NCI-H69 (cell line): ENCODE data around the gene FAM217A.
"Not testable (repeated sequence)": the region's sequence is repeated elsewhere in the genome, so short reads cannot be mapped to it uniquely, and the experiment has no call there.

Experiments used
- DNase-seq: peaks from one replicate; lab custom pipeline; 2025; lab: John Stamatoyannopoulos, UW

The FAM217A gene, protein sequence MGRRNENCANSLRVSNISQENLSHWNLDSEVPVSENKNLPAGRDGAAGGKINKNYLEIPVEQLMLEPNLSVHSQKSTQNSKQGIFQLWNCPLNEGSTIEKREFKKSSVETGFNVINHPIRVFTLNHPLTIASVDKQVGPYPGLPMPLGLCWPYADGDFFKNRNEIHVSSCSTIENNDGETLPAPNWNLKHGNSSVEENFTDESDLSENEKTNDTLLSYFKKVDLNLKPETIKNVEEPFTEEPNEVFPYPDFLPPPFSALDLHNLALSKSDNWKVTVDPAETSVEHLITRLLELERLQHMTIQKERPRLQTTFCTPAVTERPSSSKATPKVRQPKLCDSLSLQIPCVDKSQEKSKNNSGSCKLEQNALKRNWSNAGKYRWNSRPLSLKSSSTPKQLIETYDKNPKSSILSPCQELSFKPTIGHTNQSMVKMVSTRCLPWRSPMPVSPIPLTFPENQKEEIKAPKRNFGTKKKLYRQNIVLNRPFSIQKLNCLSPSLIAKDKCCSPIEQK

DNA sequence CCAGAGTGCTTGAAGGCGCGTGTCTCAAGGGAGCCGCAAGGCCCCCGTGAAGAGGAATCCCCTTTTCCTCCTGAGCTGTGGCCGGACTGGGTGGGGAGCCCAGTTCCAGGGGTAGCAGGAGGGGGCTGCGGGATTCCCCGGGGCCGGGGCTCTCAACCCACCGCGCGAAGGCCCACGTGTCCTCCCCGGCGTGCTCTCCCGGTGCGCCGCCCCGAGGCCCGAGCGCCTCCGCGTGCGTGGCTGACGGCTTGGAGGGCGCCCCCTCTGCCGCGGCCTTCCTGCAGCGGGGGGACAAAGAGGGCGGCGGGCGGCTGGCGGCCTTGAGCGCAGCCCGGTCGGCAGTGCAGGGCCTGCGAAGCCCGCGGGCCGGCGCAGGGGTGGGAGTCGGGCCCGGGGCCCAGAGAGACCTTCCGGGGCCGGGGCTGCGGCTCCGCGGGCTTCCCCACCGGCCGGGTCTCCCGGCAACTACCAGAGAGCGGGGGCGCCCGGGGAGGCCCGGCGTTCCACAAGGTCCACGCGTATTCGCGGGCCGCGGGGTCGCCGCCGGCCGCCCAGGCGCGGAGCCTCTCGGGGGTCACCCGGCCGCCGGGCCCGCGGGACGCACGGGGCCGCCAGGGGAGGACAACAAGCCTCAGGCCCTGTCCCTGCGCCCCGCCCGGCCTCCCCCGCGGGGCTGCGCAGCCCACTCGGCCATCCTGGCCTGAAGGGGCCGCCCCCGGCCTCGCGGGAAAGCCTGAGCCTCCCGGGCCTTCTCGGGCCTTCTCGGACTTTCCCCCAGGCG is at the start of gene FAM217A:
TSS of gene FAM217A (minus strand) at position 447 of the 781 bp plus-strand sequence. CDS start 1,723 bp downstream, outside the sequence.
- DNase-seq = no peak

DNA sequence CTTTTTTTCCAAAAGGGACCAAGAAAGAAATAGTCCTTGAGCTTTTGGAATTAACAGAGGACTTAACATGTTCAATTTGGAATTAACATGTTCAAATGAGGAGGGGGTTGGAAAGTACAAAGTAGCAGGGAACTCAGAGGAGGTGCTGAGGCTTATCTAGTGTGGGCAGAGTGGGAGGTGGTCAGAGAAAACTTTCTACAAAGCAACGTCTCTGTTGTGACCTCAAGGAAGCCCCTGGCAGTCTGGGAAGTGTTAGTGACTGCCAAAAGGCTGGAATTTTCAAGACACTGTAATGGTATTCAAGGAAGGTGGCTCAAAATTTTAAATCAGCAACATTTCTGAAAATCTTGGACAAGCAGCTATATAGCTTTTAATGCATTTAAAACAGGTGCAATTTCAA is 49.1 kb upstream of the FAM217A start:
- no peak for DNase-seq

DNA sequence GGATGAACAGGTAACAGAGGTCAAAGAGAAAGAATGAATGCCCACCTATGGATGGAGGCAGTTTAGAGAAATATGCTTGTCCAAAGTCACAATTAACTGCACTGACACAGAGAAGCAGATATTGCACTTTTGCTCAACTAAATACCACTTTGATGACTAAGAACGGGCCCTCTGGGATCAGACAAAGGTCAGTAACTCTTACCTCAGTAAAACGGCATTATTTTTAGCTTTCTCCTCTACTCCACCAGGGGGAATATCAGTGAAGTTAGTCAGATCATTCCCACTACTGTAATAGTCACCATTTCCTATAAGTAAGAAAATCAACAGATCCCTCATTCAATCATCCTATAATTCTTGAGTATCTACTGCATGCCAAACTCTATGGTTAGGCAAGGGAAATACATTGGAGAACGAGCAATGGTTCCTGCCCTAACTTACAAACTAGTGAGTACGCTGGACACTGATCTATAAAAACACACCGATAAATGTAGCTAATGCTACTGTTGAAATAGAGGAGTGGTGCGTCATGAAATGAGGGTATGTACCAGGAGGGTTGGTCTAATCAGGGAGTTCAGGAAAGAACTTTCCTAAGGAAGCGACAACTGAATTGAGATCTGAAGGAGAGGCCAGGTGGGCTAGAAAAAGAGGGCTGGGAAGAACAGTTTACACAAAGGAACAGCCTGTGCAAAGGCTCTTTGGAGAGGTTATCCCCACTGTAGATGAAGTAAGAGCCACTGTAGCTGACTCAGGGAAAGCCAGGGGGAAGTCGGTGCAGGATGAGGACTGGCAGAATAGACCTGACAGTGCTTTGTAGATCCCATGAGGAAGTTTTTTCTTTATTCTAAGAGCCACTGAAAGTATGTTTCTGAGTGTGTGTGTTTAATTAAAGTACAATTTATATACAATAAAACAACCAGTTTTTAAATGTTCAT is 47.3 kb upstream of the FAM217A start:
- DNase-seq = no peak

DNA sequence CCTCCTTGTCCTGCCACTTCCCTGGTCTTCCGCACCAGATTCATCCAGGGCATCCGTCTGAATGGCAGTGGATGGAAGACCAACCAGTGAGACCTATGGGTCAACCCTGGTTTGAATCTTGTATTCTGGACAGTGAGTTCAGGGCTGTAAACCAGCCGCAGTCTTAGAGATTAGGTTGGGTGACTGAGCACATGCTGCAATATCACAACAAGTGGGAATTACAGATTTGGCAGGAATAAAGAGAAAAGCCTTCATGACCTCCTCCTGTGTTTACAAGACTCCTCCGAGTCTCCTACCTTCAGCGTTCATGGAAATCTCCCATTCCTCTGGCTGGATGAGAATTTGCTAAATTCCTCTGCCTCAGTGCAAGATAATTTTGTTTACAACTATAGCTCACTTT is 46.6 kb upstream of the FAM217A start:
- DNase-seq = no peak

DNA sequence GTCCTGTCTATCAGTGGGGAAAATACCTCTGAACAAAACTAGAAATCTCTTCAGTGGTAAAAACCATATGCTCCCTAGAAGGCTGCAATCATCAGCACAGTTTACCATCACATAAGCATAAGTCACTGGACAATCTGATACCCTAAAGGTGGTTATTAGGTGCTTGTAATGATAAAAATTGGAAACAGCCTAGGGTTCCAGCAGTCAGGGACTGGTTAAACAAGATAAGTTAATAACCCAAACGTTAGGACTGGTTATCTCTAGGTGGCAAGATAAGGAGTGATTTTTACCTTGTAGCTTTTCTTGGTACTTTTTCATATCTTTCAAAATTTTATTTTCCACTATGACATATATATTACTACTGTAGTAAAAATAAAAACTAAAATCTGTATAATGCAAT is 45.4 kb upstream of the FAM217A start:
- DNase-seq = no peak

GRCh38 chr6:4115741-4116140 is 36.8 kb upstream of the FAM217A start:
- no peak for DNase-seq

DNA sequence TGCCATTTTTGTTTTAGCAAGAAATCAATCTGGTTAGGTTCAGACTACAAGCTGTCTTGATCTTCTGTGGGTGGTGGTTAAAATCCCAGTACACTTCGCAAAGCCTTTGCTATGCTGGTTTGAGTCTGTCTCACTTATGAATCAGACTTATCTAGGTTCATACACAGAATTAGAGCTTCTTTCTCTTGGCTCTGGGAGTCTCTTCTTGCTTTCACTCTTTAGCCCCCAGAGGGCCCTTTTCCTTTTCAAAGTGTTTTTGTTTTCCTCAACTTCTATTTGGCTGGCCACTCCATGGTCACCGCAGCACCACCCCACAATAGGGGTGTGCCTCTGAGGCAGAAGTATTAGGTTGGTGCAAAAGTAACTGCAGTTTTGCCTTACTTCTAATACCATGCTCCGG is 35.2 kb upstream of the FAM217A start:
- no peak for DNase-seq

DNA sequence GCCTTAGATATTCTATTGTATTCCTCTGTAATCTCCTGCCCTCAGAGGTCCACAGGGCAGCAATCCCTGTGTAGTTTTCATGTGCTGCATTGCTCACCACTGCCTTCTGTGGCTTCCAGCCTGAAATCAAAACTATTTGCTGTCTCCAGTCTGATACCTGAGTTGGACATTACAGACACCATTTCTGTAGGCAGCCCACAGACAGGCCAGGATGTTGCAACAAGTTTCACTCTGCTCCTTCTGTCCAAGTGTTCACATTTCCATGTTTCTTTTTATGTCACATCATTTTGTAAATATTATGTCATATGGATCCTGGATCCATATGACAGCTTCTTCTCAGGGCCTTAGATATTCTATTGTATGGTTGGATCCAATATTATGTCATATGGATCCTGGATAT is 34.7 kb upstream of the FAM217A start:
- no peak for DNase-seq

DNA sequence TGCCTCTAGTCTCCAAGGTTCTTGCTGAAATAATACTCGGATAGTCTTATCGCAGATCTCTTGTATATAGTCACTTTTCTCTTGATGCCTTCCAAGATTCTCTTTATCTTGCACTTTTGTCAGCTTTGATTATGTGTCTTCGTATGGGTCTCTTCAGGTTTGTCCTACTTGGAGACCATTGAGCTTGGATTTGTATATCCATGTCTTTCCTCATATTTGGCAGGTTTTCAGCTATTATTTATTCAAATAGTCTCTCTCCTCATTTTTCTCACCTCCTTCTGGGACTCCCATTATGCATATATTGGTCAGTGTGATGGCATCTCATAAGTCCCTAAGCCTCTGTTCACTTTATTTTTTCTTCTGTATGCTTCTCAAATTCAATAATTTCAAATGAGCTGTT is 33.4 kb upstream of the FAM217A start:
- DNase-seq = no peak

DNA sequence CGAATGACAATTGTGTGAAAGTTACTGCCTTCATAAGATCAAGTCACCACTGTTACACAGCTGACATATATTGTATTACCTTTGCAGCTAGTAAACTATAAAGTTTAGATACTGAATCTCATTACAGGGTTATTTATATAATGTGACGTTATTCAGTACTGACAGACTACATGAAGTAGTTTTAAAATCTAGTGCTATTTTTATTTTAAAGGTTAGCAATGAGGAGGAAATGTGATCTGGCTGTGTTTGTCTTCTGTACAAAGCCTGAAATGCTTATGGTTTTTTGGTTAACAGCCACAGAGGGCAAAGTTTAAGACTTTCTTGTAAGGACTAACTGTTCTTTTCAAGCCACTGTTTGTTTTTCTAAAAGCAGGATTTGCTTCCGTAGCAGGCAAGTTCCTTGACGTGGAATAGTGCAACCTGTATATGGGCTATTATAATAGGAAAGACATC is 30.5 kb upstream of the FAM217A start:
- DNase-seq = peak; percentile 45

DNA sequence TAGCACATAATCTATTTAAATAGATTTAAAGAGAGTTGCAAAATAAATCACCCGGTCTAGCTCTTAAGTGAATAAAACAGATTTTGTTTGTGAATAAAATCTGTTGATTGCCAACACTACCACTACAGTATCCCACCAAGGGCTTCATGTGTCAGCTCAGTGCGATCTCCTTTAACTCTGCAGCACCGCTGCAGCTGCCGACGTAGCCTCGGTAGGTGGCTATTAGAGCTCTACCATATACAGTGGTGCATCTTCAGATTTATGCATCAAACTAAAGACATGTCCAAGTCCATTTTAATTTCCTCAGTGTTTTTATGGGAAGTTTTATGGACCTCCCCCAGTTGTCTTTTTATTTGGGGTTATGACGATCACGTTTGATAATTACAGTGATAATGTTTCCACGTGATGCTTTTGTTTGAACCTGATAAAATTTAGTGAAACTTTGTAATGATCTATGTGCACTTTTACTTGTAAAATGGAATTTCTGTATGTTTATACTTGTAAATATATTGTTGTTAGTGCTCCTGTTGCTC is 29.7 kb upstream of the FAM217A start:
- DNase-seq = no peak

DNA sequence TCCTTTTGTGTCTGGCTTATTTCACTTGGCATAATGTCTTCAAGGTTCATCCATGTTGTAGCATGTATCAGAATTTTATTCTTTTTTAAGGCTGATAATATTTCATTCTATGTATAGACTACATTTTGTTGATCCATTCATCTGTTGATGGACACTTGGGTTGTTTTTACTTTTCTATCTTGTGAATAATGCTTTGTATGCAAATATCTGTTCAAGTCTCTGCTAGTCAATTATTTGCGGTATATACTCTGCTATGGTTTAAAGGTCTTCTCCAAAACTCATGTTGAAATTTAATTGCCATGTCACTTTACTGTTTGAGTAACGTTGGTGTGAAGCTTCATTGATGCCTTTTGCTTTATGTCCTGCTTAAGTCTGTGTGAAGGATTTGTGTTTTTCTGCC is 28.9 kb upstream of the FAM217A start:
- DNase-seq = no peak

DNA sequence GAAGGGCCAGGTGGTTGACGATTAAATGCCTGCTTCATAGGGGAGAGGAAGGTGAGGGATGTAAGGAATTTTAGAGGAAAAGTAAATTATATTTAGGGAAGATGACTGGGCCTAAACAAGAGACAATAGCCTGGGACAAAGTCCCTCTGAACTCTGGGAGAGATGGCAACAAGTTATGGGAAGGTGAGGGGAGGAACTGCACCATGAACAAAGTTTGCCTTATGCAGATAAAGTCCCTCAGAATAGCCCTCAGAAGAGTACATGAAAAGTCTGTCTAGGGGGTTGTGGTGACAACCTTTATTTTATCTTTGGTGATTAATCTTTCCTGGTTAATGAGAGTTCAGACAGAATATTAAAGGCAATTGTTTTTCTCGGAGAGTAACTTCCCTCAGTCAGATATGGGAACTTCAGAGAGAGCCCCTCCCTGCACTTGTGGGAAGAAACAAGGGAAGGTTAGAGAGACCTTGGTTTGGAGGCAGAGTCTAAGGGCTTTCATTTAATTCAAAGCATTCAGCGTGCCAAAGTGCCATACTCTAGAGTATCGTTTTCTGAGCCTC is 27.1 kb upstream of the FAM217A start:
- DNase-seq = no peak

- DNase-seq = peak; percentile 27
Measured at GRCh38 chr6:4103929-4104328, 25.0 kb upstream of the FAM217A start.

- DNase-seq = peak; percentile 97
Measured at GRCh38 chr6:4102687-4103244, 23.8 kb upstream of the FAM217A start.

DNA sequence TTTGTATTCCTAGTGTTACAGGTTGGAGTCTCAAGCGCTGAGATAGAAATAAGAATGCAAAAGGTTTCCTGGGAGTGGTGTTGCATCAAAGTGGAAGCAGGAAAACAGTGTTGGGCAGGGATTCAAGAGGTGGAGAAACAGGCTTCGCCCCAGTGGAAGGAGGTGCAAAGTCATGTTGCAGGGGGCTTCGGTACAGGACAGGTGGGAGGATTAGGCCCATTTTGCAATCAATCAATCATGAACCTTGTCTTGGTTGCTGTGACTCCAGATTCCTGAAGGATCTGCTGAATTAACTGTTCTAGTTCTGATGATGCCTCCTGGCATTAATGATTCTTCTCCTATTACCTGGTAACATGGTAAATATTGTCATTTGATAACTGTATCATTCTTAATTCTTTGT is 22.4 kb upstream of the FAM217A start:
- no peak for DNase-seq

- DNase-seq = no peak
Measured at GRCh38 chr6:4100655-4101054, 21.7 kb upstream of the FAM217A start.

GRCh38 chr6:4093288-4093687 is 14.4 kb upstream of the FAM217A start:
- peak; percentile 63 for DNase-seq

DNA sequence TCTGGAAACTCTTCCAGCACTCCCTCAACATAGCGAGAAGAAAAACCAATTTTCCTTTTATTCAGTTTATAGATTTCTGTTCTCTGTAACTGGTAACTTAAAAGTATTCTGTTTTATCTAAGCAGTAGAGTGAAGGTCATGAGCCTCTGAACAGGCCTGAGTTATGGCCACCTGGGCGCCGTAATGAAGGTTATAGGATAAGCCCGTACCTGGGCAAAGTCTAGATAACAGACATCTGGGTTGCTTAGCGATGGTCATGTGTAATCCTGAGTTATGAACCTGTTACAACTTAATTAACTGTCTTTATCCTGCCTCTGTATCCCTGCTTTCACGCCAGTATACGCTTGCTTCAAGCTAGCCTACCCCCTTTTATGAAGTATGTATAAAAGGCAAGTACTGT is 13.0 kb upstream of the FAM217A start:
- DNase-seq = no peak

DNA sequence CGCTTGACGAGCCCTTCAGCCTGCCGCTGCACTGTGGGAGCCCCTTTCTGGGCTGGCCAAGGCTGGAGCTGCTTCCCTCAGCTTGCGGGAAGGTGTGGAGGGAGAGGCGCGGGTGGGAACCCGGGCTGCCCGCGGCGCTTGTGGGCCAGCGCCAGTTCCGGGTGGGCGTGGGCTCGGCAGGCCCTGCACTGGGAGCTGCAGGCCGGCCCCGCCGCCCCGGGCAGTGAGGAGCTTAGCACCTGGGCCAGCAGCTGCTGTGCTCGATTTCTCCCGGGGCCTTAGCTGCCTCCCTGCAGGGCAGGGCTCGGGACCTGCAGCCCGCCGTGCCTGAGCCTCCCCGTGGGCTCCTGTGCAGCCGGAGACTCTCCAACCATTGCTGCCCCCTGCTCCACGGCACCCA is 11.1 kb upstream of the FAM217A start:
- not testable (repeated sequence) for DNase-seq

- DNase-seq = peak; percentile 71
Measured at GRCh38 chr6:4088704-4089103, 9.8 kb upstream of the FAM217A start.
